HG03175 (cell line): Measurements from ENCODE around the gene PLCL1.
"Not testable (repeated sequence)": the region's sequence is repeated elsewhere in the genome, so short reads cannot be mapped to it uniquely, and the experiment has no call there.

ENCODE experiments used
- ATAC-seq: cut with Tn5 transposase; IDR thresholded peaks from one replicate; pipeline ENCODE4 v1.9.1; 2021; ENCODE audit warnings: mild to moderate bottlenecking, moderate library complexity; ENCODE audit not compliant: unreplicated experiment

PLCL1 gene

DNA sequence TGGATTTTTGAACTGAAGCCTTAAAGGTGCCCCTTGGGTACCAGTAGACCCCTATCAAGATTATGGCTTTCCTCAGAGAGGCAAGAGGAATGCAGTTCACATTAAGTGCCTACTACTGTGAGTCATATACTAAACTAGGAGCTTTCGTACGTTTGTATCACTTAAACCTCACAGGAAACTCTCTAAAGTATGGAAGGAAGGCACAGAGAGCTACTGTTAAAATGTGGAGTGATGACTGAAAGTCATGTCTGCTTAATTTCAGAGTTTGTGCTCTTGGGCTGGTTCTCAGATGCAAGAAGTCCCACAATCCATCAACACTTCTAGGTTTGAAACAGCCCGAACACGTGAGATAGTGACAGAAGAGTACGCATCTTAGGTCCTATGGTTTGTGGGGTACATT is 4.7 kb downstream of the PLCL1 start:
- no peak for ATAC-seq

DNA sequence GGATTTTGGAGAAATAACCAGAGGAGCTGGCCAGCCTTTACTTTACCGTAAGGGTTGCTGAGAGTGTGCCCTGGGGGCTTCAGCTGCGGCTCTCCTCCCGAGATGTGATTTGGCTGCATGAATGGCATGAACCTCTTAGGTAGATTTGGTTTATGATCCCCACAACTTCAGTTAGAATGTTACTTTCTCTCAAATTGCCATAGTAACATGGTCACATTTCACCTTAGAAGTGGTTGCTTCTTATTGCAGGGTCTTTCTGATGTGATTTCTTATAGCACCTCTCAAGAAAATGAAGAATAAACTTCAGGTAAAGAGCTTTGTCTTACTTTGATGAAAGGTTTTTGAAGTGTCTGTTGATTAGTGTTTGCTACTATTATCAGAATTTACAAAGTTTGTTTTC is 5.6 kb downstream of the PLCL1 start:
- no peak for ATAC-seq

DNA sequence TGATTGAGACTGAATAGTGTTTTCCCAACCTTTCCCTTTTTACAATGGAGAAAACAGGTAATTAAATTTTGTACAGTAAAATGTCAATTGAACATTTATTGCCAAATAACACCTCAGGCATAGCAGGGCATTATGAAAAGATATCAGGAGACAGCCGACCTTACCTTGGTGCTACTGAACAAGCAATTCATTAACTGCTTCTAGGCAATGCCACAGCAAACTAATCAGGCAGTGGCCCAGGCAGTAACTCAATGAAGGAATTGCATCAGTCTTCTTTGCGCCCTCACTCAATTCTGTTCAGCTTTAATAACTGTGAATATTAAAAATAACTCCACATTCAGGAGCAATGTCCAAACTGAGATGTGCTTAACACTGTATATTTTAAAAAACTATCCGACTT is 6.1 kb downstream of the PLCL1 start:
- no peak for ATAC-seq

DNA sequence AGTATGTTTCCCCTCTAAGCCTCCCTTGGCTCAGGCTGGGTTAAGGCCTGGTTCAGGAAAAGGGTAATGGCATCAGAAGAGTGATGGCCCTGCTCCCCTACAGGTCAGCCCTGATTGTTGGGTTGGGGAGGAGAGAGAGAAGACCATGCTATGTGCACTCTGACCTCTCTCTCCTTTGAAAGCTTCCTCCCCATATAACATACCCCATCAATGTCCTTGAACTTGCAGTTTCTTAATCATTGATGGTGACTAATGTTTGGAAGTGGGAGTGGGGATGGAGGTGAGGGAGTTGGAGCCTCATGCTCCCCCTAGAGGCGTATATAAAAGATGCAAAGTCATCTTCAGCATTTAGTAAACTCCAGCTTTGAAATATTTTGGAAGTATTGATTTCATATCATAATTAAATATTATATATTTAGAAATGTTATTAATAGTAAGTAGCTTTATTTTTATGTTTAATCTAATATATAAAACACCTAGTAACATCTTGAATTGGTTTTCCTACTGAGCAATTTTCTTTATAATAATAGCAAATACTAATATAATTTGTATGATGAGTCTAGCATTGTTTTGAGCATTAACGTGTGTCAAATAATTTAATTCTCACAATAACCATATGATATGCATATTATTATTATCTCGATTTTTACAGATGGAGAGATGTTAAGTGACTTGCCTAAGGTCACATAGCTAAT is 8.8 kb downstream of the PLCL1 start:
- no peak for ATAC-seq

DNA sequence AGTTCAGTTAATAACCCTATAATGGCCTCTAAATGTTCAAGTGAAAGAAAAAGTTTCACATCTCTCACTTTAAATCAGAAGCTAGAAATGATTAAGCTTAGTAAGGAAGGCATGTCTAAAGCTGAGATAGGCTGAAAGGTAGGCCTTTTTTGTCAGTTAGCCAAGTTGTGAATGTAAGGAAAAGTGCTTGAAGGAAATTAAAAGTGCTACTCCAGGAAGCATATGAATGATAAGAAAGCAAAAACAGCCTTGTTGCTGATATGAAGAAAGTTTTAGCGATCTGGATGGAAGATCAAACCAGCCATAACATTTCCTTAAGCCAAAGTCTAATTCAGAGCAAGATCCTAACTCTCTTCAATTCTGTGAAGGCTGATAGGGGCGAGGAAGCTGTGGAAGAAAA is 10.1 kb downstream of the PLCL1 start:
- ATAC-seq: no peak

DNA sequence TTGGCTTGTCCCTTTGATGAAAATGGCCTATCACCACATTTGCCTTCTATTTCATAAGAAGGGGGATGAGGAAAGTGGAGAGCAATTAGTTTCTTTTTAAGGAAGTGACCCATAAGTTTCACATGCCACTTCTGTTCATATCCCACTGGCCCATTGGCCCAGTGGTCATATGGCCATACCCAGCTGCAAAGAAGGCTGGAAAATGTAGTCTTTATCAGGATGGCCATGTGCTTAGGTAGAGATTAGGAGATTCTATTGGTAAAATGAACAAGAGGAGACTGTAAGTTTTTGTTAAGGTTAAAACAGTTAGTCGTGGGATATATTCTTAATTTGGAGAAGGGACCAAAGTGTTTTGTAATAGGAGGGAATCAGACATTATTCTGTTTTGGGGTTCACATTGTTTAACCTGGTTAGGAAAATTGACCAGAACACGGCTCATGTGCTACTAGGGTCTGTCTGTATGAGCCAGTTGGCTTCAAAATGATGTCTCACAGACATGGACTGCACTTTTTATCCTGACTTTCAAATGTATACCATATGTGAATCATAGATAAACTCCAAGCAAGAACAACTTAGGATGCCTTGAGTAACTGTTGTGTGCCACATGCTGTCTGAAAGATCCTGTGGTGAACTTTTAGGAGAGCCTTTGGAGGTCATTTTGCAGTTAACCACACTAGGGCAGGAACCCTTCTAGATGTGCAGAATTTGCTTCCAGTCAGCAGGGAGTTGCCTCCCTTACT is 17.3 kb downstream of the PLCL1 start:
- ATAC-seq: no peak

DNA sequence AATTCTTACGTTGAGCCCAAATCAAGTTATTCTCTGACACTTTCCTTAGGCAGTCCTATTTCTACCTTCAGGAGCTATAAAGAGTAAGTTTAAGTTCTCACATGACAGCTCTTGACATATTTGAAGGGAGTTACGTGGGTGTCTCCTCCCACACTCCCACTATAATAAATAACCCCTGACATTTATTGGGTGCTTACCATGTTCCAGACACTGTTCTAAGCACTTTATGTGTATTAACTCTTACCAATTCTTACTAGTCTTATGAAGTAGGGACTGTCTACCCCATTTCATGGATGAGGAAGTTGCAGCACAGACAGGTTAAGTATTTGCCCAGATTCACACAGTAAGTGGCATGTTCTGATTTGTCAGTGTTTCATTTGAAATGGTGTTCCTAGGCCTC is 17.9 kb downstream of the PLCL1 start:
- ATAC-seq: no peak

DNA sequence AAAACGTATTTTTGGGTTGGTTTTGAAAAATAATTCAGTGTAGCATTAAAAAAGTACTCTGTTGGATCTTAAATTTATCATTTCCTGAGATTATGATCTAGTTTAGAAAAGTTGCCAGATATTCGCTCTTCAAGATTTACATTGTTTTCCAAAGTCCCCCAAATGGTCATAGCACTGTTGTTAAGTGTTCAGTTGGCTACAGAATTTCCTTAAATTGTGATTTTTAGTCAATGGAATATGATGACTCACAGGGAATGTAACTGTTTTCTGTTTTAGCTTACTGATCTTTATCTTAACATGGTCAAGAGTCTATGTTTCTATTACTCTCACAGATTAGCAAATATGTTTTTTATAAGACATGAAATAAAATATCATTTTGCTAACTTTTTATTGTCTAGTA is 23.2 kb downstream of the PLCL1 start:
- no peak for ATAC-seq

DNA sequence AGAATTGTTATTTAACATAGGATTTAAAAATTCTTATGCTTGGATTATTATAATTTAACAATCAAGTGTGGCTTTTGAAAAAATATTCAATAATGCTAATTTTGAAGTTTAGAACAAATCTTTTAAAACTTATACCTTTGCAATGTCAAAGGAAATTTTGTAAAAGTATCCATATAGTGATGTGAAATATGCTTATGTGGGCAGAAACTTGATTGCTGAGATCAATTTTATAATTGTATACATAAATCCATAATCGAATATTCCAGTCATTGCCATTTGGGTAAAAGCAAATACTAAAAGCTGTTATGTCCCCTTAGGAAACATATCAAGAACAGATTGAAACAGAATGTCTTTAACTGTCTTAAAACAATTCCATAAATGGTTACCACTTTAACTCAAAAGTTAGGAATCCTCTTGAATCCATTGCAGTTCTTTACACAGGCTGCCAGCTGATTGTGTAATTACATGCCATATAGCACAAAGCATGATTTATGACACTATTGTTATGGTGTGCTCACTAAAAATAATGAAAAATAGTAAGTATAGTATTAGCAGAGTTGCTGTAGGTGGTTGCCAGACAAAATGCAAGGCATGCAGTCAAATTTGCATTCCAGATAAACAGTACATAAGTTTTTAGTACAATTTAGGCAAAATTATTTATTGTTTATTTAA is 24.2 kb downstream of the PLCL1 start:
- no peak for ATAC-seq

DNA sequence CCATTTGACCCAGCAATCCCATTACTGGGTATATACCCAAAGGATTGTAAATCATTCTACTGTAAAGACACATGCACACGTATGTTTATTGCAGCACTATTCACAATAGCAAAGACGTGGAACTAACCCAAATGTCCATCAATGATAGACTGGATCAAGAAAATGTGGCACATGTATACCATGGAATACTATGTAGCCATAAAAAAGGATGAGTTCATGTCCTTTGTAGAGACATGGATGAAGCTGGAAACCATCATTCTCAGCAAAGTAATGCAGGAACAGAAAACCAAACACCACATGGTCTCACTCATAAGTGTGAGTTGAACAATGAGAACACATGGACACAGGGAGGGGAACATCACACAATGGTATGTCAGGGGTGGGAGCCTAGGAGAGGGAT is 30.4 kb downstream of the PLCL1 start:
- not testable (repeated sequence) for ATAC-seq

DNA sequence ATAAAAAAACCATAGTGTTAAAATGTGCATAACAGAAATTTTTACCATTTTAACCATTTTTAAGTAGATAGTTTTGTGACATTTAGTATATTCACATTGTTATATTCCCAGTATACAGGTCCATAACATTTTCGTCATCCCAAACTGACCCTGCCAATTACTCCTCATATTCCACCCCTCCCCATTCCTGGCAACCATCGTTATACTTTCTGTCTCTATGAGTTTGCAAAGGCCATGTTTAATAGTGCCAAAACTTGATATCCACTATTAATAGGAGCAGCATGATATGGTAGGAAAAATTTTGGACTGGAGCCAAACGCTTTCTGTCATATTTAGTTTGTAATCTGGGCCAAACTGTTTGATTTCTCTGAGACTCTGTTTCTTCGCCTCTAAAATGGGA is 30.9 kb downstream of the PLCL1 start:
- ATAC-seq: no peak

DNA sequence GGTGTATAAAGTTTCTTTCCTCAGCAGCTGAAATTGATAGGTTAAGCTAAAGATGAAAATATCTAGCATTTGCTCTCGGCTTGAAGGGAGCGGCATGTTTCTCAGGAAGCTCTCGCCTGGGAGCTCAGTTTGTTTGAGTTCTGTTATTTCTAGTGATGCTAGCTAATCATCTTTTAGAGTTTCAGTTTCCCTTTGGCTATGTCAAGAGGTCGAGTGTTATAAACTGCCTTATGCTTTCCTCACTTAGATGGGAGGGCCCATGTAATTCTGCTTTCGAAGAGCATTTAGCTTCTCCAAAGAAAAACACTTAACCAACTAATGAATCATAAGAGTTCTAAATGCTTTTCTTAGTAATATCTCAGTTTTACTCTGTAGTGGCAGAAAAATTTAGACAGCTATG is 33.6 kb downstream of the PLCL1 start:
- peak; percentile 99 for ATAC-seq

DNA sequence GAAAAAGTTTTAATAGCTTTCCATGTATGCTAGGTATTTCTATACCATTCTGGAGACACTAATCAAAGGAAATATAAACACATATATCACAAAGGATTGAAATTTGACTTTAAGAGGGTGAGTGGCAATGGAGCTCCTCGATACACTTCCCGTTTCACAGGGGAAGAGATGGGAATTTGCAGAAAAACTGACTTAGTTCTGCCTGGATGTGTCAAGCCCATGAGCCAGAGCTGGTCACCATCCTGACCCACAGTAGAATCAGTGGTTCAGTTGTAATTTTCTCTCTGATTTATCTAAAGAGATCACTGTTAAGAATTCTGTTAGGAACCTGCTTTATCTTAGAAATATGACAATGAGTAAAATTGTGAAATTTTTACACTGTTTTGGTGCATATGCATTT is 34.2 kb downstream of the PLCL1 start:
- no peak for ATAC-seq

DNA sequence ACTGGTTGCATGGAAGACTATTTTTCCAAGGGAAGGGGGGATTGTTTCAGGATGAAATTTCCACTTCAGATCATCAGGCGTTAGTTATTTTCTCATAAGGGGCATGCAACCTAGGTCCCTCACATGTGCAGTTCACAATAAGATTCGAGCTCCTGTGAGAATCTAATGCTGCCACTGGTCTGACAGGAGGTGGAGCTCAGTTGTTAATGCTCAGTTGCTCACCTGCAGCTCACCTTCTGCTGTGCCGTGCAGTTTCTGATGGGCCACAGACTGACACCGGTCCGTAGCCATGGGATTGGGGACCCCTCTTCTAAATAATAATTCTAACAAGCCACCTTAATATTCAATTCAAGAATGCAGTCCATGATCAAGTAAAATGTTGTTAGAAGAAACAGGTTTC is 34.9 kb downstream of the PLCL1 start:
- ATAC-seq: no peak

DNA sequence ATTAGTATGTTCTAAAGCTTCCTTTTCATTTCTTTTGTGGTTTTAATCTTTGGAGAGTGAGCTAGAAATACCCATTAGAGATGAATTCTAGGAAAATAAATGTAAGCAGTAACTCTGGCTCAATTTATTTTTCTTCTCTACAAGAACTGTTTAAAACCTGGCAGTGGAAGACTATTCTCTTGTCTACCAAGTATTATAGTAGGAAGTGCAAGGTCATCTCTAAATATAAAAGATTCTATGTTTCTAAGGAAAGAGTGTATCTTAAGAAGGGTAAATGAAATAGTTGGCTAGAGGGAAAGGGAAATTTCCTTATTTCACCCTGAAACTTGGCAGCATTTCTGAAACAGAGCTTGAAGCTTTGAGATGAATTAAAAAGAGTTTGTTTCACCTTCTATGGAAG is 35.5 kb downstream of the PLCL1 start:
- no peak for ATAC-seq

DNA sequence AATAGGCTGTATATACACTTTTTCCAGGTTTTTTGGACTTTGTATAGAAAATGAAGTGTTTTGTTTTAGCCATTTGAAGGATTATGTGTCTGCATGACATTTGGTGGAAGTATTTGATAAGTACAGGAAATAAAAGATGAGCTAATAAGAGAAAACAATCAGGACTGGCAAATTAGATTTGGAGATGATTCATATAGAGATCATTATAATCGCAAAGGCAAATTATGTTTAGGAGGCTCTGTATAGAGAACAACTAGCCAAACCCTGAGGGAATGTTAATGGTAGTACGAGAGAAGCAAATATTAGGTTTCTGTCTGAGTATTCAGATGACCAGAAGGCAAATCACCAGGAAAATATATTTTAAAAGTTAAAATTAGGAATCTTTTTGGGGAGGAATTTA is 41.7 kb downstream of the PLCL1 start:
- no peak for ATAC-seq

DNA sequence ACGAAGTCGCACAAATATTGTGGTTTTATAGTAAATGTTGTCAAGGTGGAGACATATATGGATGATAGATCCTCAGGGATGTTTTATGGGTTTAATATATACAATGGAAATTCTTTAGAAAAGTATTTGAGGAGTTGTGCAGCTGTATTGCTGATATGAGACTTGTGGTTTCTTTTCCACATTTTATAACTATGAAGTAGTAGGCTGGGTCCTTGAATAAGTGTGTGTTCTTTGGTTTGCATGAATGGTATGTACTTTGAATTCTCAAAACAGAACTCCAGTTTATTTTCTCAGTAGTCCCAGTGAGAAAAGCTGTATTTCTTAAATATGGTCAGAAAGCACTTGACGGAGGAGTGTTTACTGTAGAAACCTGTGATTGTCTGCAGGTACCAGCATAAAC is 42.4 kb downstream of the PLCL1 start:
- no peak for ATAC-seq

DNA sequence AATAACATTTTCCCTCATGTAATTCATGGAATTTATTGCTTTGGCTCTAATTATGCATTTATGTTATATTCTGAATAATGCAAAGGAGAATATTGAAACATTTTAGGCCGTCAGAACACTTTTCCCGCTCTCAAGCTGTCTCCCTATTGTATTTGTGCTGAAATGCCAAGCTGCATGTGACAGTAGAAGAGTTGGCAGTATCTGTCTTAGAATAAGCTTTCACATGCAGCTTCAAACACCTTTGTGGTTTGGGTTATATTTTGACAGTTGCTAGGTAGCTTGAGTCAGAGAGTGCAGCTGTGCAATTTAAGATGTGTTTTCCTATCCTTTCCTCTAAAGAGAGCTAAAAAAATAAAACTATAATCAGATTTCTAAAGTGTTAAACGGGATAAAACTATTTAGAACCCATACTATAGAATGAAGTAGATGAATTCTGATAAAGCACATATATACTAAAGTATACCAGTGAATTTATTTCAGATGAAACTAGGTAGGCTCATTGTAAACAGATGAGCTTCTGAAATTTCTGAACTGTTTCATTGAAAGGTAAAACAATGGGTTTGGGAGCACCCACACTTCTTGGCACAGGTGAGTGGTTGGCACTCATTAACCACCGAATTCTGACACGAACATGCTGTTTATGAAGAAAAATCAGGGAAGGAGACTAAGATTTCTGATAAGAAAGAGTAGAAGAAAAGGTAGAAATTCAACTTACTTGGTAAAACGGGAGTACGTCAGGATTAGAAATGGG is 43.4 kb downstream of the PLCL1 start:
- ATAC-seq: peak; percentile 63

DNA sequence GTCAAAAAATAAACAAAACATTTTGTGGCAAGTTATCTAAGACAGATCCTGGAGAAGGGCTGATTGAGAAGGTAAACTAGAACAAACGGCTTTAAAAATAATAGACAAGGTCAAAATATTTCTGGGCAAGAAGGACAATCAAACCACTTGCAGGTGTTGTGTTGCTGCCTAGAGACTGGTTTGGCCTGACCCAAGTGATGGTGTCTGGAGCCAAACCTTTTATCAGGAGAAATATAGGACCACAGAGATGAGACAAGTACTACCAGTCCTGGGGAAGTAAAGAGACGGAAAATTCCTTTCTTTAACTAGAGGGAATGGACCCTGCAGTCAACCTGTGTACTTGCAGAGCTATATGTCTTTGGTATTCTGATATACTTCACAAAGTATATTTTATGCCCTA is 44.2 kb downstream of the PLCL1 start:
- ATAC-seq: no peak

DNA sequence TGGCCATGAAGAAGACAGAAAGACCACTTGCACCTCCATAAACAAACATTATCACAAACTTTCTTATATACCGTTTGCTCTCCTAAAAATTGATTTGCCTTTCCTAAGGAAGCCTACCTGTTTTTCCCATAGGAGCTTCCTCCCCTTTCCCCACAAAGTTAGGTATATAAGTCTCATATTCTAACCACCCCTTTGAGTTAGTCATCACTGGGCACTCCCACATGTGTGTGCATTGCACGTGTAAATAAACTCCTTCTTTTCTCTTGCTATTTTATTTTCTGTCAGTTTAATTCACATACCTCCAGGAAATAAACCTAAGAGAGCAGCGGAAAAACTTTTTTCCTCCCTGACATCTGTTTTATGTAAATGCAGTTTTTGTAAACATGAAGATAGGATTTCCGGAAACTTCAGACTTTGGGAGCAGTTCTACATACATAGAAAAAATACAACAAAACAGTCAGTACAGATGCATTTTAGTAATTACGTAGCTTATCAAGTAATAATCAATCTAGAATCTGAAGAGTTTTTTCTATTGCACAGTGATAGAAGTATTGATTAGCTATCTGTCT is 46.6 kb downstream of the PLCL1 start:
- ATAC-seq: no peak

DNA sequence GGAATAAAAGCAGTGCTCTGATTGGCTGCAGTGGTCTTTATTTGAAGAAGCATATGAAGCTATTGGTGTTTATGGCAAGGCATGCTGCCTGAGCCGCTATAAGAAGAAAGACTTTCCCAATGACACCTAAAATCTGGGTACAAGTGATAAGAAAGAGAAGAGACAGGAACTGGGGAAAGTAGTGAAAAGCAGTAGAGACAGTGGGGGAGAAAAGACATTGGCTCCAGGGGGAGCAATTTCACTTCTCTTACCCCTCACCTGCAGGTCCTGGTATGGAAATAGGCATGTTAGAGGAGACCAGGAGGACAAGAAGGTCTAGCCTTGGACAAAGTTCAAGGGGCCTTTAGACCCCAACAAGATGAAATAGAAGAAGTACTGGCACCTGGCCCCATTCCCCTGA is 47.1 kb downstream of the PLCL1 start:
- no peak for ATAC-seq
